AML-193 (cell line): Measurements from ENCODE around the gene FGF12.

Source experiments
- DNase-seq, 2 experiments: peaks; one replicate each; lab custom pipeline; 2025; lab: John Stamatoyannopoulos, UW

The FGF12 gene

GRCh38 chr3:192122832-192123594, 604.3 kb downstream of the FGF12 start:
- no peak for DNase-seq

GRCh38 chr3:192121923-192122322, 605.4 kb downstream of the FGF12 start:
- DNase-seq: no peak

GRCh38 chr3:192108820-192109219, 618.5 kb downstream of the FGF12 start:
- DNase-seq: no peak

- DNase-seq: no peak
Measured at GRCh38 chr3:192106543-192106942, 620.8 kb downstream of the FGF12 start.

GRCh38 chr3:192092388-192093005, 634.8 kb downstream of the FGF12 start:
- no peak for DNase-seq

- DNase-seq: no peak
Measured at GRCh38 chr3:192091831-192092230, 635.5 kb downstream of the FGF12 start.

GRCh38 chr3:192090586-192090985, 636.8 kb downstream of the FGF12 start:
- no peak for DNase-seq
